ENCODE results near the gene CDK5.

Gene CDK5

DNA sequence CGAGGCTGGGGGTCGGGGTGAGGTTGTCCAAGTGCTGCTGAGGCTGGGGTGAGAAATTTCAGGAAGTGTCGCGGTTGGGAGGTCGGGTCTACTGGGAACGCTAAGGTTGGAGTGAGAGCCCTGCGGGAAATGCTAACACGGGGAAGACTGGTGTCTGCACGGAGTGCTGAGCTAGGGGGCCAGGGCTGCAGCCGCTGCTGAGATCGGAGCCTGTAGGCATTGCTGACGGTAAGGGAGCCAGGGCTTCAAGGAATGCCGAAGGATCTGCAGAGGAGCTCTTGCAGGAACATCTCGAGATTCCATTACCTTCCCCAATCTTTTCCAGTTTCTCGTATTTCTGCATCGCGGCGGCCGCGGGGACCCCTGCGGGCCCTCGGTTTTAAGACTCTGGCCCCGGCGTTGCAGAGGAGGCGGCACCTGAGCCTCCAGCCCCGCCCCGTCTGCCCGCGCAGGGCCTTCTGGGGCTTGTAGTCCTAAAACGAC lies at the start of gene CDK5:
CDK5 (minus strand) TSS at position 392 of the 483 bp plus-strand sequence; CDS start at position 343, 49 bp downstream.
- no peak for DNase-seq

DNA sequence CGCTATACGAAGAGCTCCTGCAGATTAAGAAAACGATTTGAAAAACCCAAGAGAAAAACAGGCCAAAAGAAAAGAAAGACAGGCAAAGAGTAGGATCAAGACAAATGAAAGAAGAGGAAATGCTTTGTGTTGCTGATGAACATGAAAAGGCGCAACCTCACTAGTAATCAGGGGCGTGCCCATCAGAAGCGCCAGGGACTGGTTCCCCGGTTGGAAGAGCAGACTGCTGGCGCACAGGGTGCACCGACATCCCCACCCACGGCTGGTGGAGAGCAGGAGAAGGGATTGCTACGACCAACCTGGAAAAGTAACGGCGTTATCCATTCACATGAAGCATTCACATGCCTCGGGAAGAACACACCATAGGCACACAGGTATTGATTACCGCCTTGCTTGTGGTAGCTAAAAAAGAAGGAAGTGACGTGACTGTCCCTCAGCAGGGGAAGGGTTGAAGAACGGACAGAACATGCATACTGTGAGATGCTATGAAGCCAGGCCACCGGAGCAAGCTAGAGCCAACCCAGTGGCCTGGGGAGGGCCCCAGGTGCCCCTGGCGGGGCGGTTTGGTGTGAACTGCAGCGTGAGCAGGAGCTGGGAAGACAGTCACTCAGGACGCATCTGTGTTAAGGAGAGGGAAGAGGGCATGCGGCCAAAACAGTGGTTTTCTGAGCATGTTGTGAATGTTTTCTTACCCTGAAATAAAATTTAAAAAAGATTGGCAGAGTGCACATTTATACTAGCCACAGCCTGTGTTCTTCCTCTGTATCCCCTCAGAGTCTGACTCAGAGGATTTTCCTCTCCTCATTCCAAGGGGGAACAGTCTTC lies 46.9 kb upstream of the CDK5 start:
- no peak for DNase-seq

DNA sequence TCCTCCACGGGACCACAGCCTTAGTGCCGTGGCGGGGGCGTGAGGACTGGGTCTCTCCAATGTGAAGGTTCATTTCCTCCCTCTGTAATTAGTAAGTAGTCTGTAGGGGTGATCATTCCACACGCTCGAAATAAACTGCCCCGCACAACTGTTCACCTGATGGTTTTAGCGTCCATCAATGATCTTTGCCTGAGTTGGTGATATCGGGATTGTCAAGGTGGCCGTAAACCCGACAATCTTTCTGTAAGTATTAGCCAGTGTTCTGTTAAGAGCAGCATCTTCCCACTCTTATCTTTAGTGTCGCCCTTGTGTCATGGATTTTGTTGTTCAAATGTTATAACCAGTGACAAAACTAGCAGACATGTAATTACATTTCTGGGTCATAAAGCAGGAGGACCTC lies 46.3 kb upstream of the CDK5 start:
- DNase-seq = no peak

DNA sequence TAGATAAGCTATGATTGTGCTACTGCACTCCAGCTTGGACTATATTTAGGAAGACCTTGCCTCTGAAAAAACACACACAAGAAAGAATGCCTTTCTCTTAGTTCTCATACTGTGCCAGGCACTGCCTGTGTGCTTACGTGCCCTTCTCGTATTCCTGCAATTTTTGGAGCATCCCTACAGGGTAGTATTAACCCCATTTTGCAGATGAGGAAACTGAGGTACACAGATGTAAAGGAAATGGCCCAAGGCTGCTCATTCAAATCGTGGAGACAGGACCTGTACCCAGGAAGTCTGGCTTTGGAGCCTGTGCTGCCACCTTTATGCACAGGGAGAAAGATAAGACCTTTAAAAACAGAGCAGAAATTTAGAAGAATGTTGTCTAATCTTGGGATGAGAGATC lies 45.3 kb upstream of the CDK5 start:
- no peak for DNase-seq

DNA sequence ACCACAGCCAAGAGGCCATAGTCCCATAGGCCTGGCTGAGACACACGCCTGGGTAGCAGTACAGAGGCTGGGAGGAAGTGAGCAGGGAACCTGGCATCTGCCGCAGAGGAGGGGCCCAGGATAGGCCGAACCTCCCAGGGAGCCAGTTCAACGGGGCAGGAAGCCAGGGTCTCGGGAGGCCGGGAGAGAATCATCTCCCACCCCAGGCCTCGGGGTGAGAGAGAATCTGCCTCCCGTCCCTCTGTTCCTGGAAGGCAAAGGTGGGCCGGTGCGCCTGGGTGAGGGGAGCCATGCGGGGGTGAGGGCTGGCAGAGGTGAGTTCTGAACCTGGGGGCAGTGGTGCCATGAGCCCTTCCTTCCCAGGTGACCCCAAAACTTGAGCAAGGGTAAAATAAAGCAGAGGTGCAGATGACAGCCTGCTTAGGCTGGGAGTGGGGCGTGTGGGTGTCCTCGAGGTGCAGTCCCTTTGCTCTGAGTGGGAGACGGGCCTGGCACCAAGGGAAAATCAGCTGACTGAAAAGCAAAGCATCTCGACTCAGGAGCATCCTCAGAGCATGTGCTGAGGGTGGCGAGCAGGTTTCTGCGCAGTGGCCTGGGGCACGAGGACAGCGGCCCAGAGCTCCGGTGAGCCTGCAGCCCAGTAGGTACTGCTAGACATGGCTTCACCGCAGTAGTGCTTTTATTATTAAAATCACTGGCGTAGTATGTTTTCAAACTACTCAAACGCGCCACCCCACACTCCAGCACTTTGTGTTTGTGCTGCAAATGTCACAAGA lies 44.1 kb upstream of the CDK5 start:
- DNase-seq = no peak

DNA sequence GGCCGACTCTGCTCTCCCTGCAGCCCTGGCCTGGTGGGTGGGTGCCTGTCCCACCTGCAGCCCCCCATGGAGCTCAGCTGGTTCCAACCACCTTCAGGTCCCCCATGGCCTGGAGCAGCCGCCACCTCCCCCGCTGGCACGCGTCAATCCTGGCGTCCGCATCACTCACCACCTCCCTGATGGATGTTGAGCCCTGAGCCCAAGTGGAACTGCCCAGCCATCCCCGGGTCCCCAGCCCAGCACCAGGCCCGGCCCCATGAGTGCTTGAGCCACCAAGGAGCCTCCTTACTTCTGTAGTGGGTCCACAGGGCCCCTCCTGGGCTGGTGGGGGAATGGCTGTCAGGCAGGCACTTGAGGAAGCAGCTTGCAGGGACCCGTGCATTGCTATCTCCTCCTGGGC lies 43.2 kb upstream of the CDK5 start:
- no peak for DNase-seq

DNA sequence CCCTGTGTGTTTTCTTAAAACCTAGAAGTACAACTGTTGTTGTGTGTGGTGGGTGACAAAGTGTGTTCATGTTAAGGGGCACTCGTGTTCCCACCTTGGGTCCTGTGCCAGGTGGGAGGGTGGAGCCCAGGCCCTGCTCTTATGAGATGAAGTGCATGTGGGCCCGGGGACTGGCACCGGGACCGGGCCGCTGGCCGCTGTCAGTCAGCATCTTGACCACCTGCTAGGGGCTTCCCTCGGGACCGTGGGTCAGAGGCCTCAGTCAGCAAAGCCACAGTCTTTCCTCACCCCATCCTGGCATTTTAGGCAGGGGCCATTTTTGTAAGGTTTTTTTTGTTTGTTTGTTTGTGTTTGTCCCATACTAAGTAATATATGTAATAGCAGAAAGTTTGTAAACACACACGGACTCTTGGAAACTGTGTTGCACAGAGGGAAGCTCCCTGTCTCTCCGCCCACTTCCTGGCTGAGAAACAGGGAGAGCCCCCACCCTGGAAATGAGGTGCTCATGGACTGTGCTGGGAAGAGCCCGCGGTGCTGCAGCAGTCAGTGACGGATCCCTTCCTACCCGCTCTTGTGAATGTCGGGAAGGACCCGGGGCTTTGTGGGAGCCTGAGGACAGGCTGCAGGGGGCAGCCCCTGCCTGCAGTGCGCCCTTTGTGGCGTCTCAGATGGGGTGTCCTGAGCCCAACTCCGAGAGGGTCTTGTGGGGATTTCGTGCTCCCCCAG lies 42.0 kb upstream of the CDK5 start:
- DNase-seq = no peak

DNA sequence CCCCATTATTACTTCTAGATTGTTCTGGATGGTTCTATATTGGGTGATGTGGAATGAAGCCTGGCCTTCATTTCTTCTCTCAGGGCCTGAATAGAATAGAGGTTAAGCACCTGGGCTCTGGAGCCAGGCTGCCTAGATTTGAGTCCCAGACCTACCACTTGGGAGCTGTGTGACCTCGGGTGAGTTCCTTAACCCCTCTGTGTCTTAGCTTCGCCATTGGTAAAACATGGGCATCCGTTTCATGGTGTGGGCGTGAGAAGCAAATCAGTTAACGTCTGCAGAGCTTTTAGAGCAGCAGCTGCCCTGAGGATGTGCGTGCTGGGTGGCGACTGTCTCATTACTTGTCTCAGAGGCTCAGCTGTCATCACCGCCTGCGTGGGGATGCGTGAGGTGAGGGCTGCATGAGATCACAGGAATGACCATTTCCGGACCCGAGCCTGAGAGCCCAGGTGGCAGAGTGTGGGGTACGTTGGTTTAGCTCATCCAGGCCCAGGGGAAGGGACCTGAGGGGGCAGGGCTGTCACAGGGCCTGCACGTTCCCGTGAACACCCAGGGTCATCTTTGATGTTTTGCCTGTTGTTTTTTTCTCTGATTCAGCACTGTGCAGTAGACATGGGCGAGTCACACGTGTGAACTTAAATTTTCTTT lies 38.3 kb upstream of the CDK5 start:
- no peak for DNase-seq

DNA sequence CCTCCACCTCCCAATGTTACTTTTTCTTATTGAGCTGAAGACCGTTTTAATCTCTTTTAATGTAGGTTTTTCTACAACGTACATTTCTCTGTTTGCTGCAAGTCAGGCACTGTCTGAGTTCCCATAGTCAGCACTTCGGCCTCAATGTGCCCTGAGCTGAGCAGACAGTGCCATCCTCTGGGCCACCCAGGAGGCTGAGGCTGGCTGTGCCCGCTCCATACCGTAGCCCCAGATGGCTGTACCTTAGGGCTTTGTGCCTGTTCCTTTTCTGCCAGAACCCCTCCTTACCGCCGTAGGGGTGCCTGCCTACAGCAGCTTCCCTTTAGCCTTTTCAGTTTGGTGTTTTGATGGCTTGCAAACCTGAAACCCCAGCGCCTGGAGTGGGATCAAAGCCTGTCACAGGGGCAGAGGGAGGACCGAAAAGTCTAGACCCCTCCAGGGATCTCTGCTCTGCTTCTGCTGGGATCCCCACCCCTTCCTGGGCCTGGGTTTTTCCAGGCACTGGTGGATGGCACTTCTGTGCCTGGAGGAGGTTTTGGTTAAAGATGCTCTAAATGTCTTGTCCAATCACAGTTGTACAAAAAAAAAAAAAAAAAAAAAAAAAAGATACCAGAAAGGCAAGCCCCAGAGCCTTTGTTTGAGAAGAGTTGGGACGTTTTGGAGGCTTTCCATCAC lies 37.6 kb upstream of the CDK5 start:
- DNase-seq = no peak

DNA sequence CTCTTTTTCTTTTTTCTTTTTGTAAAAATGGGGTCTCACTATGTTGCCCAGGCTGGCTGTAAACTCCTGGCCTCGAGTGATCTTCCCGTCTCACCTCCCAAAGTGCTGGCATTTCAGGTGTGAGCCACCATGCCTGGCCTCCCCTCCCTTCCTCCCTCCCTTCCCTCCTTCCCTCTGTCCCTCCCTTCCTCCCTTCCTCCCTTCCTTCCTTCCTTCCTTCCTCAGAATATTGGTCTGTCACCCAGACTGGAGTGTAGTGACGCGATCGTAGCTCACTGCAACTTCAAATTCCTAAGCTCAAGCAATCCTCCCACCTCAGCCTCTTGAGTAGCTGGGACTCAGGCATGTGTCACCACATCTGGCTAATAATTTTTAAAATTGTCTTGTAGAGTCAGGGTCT lies 37.0 kb upstream of the CDK5 start:
- DNase-seq = no peak

DNA sequence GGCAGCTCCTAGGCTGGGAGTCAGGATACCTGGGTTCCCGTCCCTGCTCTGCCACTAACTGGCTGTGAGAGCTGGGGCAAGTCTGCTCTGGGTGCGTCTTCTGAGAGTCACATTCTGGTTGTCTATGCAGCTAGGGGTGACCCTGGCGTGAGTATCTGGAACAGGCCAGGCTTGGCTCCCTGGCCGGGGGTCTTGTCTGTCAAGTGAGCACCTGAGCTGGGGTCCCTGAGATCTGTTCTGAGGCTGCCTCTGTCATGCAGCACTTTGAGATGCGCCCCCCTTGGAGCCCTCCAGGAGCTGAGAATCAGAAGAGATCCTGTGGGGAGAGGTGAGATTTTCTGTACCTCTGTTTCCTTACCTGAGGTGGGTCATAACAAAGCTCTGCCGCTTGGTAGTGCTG lies 36.1 kb upstream of the CDK5 start:
- DNase-seq = no peak

DNA sequence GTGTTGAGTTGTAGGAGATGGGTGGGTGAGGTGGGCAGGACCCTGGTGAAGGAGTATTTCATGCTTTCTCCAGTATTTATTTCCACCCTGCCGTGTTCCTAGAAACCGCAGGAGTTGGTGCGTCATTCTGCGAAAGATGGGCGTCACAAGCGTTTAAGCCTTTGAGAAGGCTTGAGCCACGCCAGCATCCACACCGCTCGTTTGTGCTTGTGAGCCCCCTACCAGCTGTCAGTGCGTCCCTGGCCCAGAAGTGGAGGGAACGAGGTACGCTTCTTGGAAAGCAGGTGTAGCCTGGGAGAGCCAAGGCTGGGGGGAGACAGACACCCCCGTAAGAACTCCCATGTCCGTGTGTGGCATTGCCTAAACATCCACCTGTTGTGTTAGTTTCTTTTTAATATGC lies 34.3 kb upstream of the CDK5 start:
- DNase-seq = no peak

DNA sequence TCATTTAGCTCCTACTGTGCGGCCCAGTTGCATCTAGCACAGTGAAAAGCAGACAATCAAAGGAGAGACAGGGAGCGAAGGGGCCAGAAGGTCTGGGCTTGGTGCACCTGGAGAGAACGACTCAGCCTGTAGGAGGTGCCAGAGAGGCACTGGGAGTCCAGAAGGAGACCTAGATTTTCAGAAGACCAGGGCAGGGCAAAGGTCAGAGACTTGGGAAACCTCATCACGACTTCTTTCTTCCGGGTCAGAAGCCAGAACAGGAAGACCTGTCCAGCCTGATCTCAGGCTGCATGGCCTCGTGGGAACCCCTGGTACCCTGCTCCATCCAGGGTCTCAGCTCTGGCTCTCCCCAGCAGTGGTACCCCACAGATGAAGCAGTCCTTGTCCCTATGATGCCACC lies 33.7 kb upstream of the CDK5 start:
- no peak for DNase-seq

DNA sequence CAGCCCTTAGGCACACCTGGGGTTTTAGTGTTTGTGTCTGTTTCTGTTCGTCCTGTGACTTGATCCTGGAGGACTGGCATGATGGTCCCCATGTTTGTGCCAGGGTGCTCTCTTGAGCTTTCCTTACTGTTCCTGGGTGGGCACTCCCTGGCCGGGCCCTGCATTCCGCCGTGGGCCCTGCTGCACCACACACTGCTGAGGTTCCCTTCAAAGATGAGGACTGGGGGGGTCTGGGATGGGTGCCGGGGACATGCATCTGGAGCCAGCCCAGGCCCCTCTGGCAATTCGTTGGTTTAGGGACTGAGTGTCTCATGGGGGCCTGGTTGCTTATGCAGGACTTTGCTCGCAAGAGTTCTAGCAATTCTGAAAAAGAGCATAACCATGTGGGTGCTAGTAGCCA lies 33.3 kb upstream of the CDK5 start:
- no peak for DNase-seq

DNA sequence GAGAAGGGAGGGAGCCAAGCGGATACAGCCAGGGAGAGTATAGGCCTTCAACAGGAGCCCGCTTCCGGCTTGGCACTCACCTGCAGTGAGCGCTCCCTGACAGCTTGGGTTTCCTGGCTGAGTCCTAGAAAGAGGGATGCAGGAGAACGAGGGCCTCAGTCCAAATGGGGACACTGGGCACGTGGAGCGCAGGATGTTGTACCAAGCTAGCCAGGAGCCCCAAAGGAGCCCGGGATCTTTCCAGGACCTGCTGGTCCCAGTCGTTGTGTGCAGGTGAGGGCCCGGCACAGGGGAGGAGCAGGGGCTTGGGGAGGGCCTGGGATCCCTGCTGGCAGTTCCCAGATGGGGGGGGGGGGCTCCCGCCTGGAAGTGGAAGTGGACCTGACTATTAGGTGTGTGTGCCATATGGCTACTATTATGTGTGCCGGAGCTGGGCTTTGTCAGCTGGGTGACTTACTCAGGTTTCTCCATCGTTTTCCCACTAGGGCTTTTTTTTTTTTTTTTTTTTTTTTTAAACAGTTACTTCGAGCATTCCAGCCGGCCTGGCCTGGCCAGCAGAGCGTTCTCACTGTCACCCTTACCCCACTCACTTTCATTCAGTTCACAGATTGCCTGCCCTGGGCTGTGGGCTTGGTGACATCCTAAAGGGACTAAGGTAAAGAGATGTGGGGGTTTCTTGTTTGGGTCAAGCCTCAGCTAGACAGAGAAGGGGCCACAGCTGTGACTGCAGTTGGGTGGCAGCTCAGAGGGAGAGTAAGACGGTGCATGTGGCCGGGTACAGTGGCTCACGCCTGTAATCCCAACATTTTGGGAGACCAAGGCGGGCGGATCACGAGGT lies 32.4 kb upstream of the CDK5 start:
- no peak for DNase-seq

DNA sequence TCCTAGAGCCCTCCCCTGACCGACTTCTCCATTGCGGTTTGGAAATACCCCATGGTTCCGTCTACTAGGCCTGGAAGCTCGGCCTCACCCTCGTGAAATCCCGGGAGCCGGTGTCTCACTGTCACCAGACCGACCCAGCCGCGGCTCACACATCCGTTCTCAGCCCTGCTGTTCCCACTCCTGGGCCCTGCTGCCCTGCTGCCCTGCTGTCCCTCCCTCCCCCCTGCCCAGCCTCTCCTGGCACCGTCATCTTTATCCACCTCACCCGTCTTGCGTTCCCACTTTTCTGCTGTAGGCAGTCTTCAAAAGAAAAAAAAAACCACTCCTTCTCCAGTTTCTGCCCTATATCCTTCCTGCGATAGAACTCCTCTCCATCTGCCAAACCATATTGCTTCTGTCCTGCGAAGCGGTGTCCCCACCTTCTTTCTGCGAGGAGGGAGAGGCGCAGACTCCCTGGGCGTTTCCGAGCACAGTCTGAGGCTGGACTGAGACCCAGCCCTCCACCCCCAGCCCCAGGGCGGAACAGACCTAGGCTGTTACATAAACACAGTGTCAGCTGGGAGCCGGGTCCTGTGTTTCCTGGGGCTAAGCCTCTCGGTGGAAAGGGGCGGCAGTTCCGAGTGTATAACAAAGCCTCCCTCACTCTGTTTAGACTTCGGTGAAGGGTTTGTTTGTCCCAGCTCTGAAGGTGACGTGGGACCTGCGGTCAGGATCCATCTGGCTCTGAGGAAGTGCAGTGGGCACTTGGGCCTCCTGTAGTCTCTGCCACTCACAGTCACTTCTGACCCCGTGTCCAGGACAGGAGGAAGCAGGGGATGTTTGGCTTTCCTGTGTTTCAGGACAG lies 31.4 kb upstream of the CDK5 start:
- DNase-seq = no peak

DNA sequence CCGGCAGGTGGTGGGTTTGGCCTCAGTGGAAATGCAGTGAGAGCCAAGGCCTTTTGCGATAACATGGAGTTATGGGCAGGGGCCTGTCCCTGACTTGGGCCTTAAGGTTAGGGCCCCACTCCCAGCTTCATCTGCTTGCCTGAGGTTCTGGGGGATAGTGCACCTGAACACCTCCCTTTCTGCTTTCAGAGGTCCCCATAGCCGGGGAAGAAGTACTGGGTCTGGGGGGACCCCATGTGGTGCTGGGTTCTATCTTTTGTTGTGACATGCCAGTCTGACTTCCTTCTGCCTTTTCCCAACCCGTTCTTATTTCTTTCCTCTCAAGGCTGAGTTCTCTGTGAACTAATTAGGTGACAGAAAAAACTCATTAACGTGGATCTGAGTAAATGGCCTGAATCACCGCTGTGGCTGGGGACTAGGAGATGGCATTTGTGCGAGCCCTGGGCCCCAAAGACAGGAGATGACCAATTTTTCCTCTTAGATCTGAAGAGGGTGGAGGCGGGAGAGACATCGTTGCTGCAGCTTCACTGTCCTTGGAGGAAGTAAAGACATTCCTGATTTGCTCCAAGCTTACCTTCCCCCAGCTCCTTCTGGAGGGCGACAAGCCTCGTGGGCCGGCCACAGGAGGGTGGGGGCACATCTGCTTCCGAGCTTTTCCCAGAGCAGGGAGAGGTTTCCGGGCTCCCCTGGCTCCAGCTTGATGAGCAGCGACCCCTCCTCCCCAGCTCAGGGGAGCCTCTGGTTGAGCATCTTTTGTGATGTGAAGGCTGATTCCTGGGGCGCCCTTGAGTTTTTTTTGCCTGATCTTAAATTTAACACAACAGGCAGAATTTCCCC lies 30.5 kb upstream of the CDK5 start:
- no peak for DNase-seq

DNA sequence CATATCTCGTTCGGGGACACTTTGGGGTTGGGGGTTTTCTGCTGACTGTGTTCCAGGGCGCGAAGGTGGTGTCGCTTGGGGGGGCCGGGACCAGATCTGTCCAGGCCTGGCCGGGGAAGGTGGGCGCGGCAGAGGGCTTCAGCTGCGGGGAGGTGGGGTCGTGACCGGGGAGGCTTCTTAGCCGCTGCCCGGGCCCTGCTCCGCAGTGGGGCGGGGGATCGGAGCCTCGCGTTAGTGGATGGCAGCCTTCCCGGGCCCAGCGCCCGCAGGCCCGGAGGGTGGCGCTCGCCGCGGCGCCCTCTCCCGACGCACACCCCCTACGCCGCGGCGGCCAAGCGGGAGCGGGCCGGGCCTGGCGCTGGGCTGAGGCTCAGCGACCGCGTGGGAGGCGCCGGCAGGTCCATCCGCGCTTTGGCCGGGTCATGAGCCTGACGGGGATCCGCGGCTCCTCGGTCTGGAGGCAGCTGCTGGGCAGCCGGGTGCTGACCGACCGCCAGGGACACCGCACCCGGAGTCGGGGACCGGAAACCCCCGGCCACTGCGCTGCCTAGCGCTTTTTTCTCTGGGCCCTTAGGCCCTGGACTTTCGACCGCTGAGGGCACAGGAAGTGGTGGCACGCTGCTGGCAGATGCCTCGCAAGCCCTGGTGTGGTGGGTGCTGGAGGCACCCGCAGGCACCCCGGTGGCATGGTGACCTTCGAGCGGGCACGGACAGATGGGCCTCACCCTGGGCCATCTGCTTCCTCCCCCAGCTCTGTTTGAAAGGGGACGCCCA lies 29.7 kb upstream of the CDK5 start:
- DNase-seq = peak; percentile 42

DNA sequence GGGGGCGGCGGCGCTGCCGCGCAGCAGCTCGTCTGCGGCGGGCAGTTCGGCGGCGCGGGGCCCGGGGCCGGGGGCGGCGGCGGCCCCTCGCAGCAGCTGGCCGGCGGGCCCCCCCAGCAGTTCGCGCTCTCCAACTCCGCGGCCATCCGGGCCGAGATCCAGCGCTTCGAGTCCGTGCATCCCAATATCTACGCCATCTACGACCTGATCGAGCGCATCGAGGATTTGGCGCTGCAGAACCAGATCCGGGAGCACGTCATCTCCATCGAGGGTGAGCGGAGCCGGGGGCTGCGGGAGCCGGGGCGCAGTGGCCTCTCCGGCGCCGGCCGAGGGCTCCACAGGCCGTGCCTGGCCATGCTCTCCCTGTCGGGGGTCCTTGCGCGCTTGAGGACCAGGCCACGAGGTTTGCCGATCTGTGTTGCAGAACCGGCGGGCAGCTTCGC lies 29.1 kb upstream of the CDK5 start:
- DNase-seq = peak; percentile 50

Data from NCI-H345 (cell line).